Hepatocyte (in vitro differentiated cells): ENCODE measurements around the gene PTPRU. TPM values are rescaled to one million over a fixed set of nuclear protein-coding genes. Genes with fewer than 3 reads are reported as not detected.

Source experiments
- DNase-seq: peaks from one replicate; pipeline ENCODE4 v3.0.0-alpha.2; 2016; ENCODE audit warnings: low spot score
- H2AFZ ChIP-seq: fragments of 200-600 bp; sonication (generic); 2 replicates; pipeline ENCODE4 v1.6.0; 2016; ENCODE audit warnings: antibody characterized with exemption, mild to moderate bottlenecking
- H3K27ac ChIP-seq: fragments of 200-600 bp; sonication (generic); 2 replicates; pipeline ENCODE4 v1.5.1; 2016; ENCODE audit warnings: mild to moderate bottlenecking
- H3K27me3 ChIP-seq: fragments of 200-600 bp; sonication (generic); 2 replicates; pipeline ENCODE4 v1.6.1; 2016
- H3K36me3 ChIP-seq: fragments of 200-600 bp; sonication (generic); replicated peaks from 2 replicates; pipeline ENCODE4 v1.5.1; 2016; ENCODE audit warnings: low read depth; ENCODE audit not compliant: insufficient read depth
- H3K4me1 ChIP-seq: fragments of 200-600 bp; sonication (generic); 2 replicates; pipeline ENCODE4 v1.5.1; 2016; ENCODE audit warnings: mild to moderate bottlenecking, moderate library complexity; ENCODE audit not compliant: insufficient read depth
- H3K4me2 ChIP-seq: fragments of 200-600 bp; sonication (generic); 2 replicates; pipeline ENCODE4 v1.6.0; 2016
- H3K4me3 ChIP-seq: fragments of 200-600 bp; sonication (generic); 2 replicates; pipeline ENCODE4 v1.5.1; 2016; ENCODE audit warnings: mild to moderate bottlenecking
- H3K79me2 ChIP-seq: fragments of 200-600 bp; sonication (generic); 2 replicates; pipeline ENCODE4 v1.6.0; 2017; ENCODE audit warnings: mild to moderate bottlenecking
- H3K9me2 ChIP-seq: fragments of 200-600 bp; sonication (generic); replicated peaks from 2 replicates; pipeline ENCODE4 v1.6.0; 2017; ENCODE audit warnings: mild to moderate bottlenecking; ENCODE audit not compliant: insufficient read depth
- H3K9me3 ChIP-seq: fragments of 200-600 bp; sonication (generic); 2 replicates; pipeline ENCODE4 v1.5.1; 2016; ENCODE audit warnings: low read depth, mild to moderate bottlenecking
- H4K20me1 ChIP-seq: fragments of 200-600 bp; sonication (generic); 2 replicates; pipeline ENCODE4 v1.6.0; 2016; ENCODE audit warnings: mild to moderate bottlenecking; ENCODE audit not compliant: insufficient read depth, poor library complexity, severe bottlenecking
- EZH2 ChIP-seq: fragments of 200-600 bp; sonication (generic); IDR thresholded peaks from 2 replicates; pipeline ENCODE4 v1.6.1; 2016; ENCODE audit warnings: antibody characterized with exemption, mild to moderate bottlenecking, borderline replicate concordance
- EZH2phosphoT487 ChIP-seq: fragments of 200-600 bp; sonication (generic); IDR thresholded peaks from one replicate; pipeline ENCODE4 v1.6.1; 2018; ENCODE audit warnings: antibody characterized with exemption, mild to moderate bottlenecking, low read depth, moderate library complexity; ENCODE audit not compliant: unreplicated experiment, severe bottlenecking
- WGBS: methylation state at CpG from one replicate; pipeline ENCODE4 v1.1.6; 2016; ENCODE audit warnings: low lambda C conversion rate; ENCODE audit errors: missing lambda C conversion rate; 5-methylcytosine and 5-hydroxymethylcytosine counted together
- polyA plus RNA-seq: library from polyadenylated mRNA; unstranded; fragments of >200 nt; fragmentation: Nextera tagmentation; extraction: Ambion mirVana; gene quantifications from 2 replicates; pipeline ENCODE4 v1.2.1, GENCODE V29; 2016
- total RNA-seq: library from RNA; depleted of rRNA; stranded (reverse); fragments of >200 nt; gene quantifications from 2 replicates; pipeline ENCODE4 v1.2.3, GENCODE V29; 2014
- TF ChIP-seq, protein P1 (sequence below): fragments of 200-600 bp; sonication (generic); IDR thresholded peaks from 2 replicates; pipeline ENCODE4 v1.5.1; 2016; ENCODE audit warnings: antibody characterized with exemption, mild to moderate bottlenecking; ENCODE audit not compliant: poor library complexity

Gene PTPRU
- total and polyA plus RNA-seq, 2 experiments from 2014 or later, result 34.3 to 38.7 TPM

DNA sequence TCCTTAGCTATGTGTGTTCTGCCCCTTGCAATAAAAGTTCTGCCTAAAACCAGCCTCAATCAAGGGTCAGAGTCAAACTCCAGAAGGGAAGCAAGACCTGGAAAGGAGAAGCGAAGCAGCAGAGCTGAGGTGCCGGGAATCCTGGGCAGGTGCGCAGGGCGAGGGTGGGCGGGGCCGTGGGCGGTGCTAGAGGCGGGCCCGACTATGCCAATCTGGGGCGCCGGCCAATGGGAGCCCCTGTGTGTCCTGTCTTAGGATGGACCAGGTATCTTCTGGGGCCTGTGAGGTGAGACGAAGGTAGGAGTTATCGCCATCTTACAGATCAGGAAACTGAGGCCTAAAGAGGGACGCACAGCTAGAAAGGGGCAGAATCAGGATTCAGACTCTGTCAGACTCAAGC is 120.3 kb downstream of the PTPRU start:
- Histone ChIP-seq H3K36me3 (no peaks in the 10 kb centered on the region), H3K4me1 (no peaks in the 10 kb centered on the region), H3K9me2 (no peaks in the 10 kb centered on the region), H3K4me2 (no peak overlapping the region), H4K20me1 (no peaks in the 10 kb centered on the region), H3K79me2 (no peaks in the 10 kb centered on the region), H3K27me3 (peaks cover 3% of the 10 kb centered on the region), H3K27ac (no peak overlapping the region), H3K9me3 (no peaks in the 10 kb centered on the region), H3K4me3 (no peak overlapping the region), H2AFZ (no peak overlapping the region)
- TF ChIP-seq, protein P1, sequence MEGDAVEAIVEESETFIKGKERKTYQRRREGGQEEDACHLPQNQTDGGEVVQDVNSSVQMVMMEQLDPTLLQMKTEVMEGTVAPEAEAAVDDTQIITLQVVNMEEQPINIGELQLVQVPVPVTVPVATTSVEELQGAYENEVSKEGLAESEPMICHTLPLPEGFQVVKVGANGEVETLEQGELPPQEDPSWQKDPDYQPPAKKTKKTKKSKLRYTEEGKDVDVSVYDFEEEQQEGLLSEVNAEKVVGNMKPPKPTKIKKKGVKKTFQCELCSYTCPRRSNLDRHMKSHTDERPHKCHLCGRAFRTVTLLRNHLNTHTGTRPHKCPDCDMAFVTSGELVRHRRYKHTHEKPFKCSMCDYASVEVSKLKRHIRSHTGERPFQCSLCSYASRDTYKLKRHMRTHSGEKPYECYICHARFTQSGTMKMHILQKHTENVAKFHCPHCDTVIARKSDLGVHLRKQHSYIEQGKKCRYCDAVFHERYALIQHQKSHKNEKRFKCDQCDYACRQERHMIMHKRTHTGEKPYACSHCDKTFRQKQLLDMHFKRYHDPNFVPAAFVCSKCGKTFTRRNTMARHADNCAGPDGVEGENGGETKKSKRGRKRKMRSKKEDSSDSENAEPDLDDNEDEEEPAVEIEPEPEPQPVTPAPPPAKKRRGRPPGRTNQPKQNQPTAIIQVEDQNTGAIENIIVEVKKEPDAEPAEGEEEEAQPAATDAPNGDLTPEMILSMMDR, result no peak
- TF ChIP-seq EZH2phosphoT487 (no peak), EZH2 (no peak)
- 74% methylated on average over 13 of the region's 14 CpGs for WGBS
- no peak for DNase-seq

GRCh38 chr1:29357452-29357851 is 121.1 kb downstream of the PTPRU start:
- DNase-seq, result no peak
- Histone ChIP-seq H3K79me2 (no peaks in the 10 kb centered on the region), H3K4me1 (no peaks in the 10 kb centered on the region), H4K20me1 (no peaks in the 10 kb centered on the region), H3K4me2 (no peak overlapping the region), H3K36me3 (no peaks in the 10 kb centered on the region), H3K4me3 (no peak overlapping the region), H2AFZ (no peak overlapping the region), H3K27me3 (peaks cover 3% of the 10 kb centered on the region), H3K27ac (no peak overlapping the region), H3K9me3 (no peaks in the 10 kb centered on the region), H3K9me2 (no peaks in the 10 kb centered on the region)
- 78% methylated on average over 7 of the region's 7 CpGs for WGBS
- TF ChIP-seq EZH2, result no peak
- TF ChIP-seq, protein P1, result no peak
- no peak for TF ChIP-seq EZH2phosphoT487

GRCh38 chr1:29358183-29358582 is 121.9 kb downstream of the PTPRU start:
- Histone ChIP-seq H3K9me3 (no peaks in the 10 kb centered on the region), H3K4me3 (no peak overlapping the region), H3K4me1 (no peaks in the 10 kb centered on the region), H3K36me3 (no peaks in the 10 kb centered on the region), H3K4me2 (no peak overlapping the region), H3K27me3 (peaks cover 3% of the 10 kb centered on the region), H2AFZ (no peak overlapping the region), H3K9me2 (no peaks in the 10 kb centered on the region), H3K27ac (no peak overlapping the region), H4K20me1 (no peaks in the 10 kb centered on the region), H3K79me2 (no peaks in the 10 kb centered on the region)
- WGBS, result 93% methylated on average over 6 of the region's 6 CpGs
- no peak for DNase-seq
- TF ChIP-seq, protein P1, result no peak
- no peak for TF ChIP-seq EZH2phosphoT487
- no peak for TF ChIP-seq EZH2

GRCh38 chr1:29360768-29361167 is 124.4 kb downstream of the PTPRU start:
- no peak for DNase-seq
- no peaks in the 10 kb centered on the region for H3K36me3 ChIP-seq
- no peaks in the 10 kb centered on the region for H3K9me2 ChIP-seq
- WGBS, result 87% methylated on average over 3 of the region's 3 CpGs
- no peak overlapping the region for H3K4me3 ChIP-seq
- no peak overlapping the region for H2AFZ ChIP-seq
- peaks cover 3% of the 10 kb centered on the region for H3K27me3 ChIP-seq
- no peaks in the 10 kb centered on the region for H3K79me2 ChIP-seq
- no peak overlapping the region for H3K27ac ChIP-seq
- H4K20me1 ChIP-seq, result no peaks in the 10 kb centered on the region
- no peak overlapping the region for H3K4me2 ChIP-seq
- H3K4me1 ChIP-seq, result no peaks in the 10 kb centered on the region
- no peak for TF ChIP-seq EZH2
- TF ChIP-seq, protein P1, result no peak
- TF ChIP-seq EZH2phosphoT487, result no peak
- H3K9me3 ChIP-seq, result no peaks in the 10 kb centered on the region
